ENCODE data around the gene GSK3B. TPM values are rescaled to one million over a fixed set of nuclear protein-coding genes. Genes with fewer than 3 reads are reported as not detected.

GSK3B gene
- polyA plus RNA-seq, 3 donors: 16.2 to 20.6 (median 20.5) TPM

GRCh38 chr3:119812491-119813058, 281.7 kb downstream of the GSK3B start:
- Histone ChIP-seq H2AFZ (ENCODE audit: insufficient read depth, low read depth, low read length, poor library complexity, severe bottlenecking) (no peak overlapping the region), H3K9me3 (replicated peaks in 1 of 2; ENCODE audit: control insufficient read depth in 1 of 2, insufficient read depth in 1 of 2, low read length in 2 of 2) (no peaks in the 10 kb centered on the region), H3K36me3 (replicated peaks in 1 of 2; ENCODE audit: control insufficient read depth in 1 of 2, insufficient read depth in 2 of 2, low read length in 2 of 2) (no peaks in the 10 kb centered on the region), H3K4me1 (ENCODE audit: control insufficient read depth in 1 of 2, insufficient read depth in 2 of 2, low read length in 2 of 2) (peaks cover 8 to 12% of the 10 kb centered on the region in 2 donors), H3K79me2 (ENCODE audit: insufficient read depth, low read length) (no peaks in the 10 kb centered on the region), H3K4me3 (replicated peaks in 1 of 3; ENCODE audit: low read depth in 2 of 3, low read length in 3 of 3) (no peak overlapping the region), H3K27me3 (ENCODE audit: control insufficient read depth in 2 of 2, insufficient read depth in 2 of 2, low read length in 2 of 2) (no peaks in the 10 kb centered on the region), H3K4me2 (replicated peaks; ENCODE audit: extremely low read depth, low read length, poor library complexity, severe bottlenecking) (no peak overlapping the region), H3K9ac (ENCODE audit: insufficient read depth, low read length, poor library complexity, severe bottlenecking) (no peak overlapping the region), H4K20me1 (ENCODE audit: insufficient read depth, low read length) (no peaks in the 10 kb centered on the region), H3K27ac (ENCODE audit: low read depth in 1 of 2, low read length in 2 of 2) (no peak overlapping the region)
- Mint-ChIP-seq H3K27ac (no peak overlapping the region), H3K4me3 (no peak overlapping the region), H3K36me3 (no peaks in the 10 kb centered on the region), H3K9me3 (no peaks in the 10 kb centered on the region), H3K27me3 (ENCODE audit: low read depth in 3 of 3) (peaks cover 0 to 3% (median 0%) of the 10 kb centered on the region in 3 donors), H3K4me1 (peaks cover 16% of the 10 kb centered on the region)
- DNase-seq: no peak
- intact Hi-C loops (cut with micrococcal nuclease): no loop called here
- TF ChIP-seq, protein P1, sequence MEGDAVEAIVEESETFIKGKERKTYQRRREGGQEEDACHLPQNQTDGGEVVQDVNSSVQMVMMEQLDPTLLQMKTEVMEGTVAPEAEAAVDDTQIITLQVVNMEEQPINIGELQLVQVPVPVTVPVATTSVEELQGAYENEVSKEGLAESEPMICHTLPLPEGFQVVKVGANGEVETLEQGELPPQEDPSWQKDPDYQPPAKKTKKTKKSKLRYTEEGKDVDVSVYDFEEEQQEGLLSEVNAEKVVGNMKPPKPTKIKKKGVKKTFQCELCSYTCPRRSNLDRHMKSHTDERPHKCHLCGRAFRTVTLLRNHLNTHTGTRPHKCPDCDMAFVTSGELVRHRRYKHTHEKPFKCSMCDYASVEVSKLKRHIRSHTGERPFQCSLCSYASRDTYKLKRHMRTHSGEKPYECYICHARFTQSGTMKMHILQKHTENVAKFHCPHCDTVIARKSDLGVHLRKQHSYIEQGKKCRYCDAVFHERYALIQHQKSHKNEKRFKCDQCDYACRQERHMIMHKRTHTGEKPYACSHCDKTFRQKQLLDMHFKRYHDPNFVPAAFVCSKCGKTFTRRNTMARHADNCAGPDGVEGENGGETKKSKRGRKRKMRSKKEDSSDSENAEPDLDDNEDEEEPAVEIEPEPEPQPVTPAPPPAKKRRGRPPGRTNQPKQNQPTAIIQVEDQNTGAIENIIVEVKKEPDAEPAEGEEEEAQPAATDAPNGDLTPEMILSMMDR (IDR thresholded peaks at IDR 0.05): no peak
- WGBS (ENCODE audit: insufficient coverage): 98% methylated on average over 6 of the region's 8 CpGs

DNA sequence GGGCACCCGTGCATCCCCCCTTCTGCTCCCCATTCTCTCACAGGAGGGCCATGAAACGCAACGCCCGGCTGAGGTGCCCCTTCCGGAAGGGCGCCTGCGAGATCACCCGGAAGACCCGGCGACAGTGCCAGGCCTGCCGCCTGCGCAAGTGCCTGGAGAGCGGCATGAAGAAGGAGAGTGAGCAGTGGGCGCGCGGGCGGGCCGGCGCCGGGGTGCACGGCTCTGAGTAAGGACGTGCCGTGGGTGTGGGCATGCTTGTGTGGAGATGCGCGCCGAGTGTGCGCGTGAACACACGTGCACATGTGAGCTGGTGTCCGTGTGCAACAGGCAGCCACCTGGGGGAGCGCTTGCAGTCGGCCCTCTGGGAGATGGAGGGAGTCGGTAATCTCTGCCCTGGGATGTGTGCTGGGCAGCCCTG, 284.2 kb downstream of the GSK3B start:
- TF ChIP-seq, protein P1 (IDR thresholded peaks at IDR 0.05): no peak
- H3K79me2 ChIP-seq (ENCODE audit: insufficient read depth, low read length): no peaks in the 10 kb centered on the region
- H3K9ac ChIP-seq (ENCODE audit: insufficient read depth, low read length, poor library complexity, severe bottlenecking): peak overlapping the region; percentile 66
- WGBS (ENCODE audit: insufficient coverage): under 1% methylated on average over 32 of the region's 33 CpGs
- H4K20me1 ChIP-seq (ENCODE audit: insufficient read depth, low read length): no peaks in the 10 kb centered on the region
- H3K27ac ChIP-seq (ENCODE audit: low read depth in 1 of 2, low read length in 2 of 2): peak overlapping the region in 1 of 2 donors; percentile 24
- peak overlapping the region in 3 of 7 donors; percentile 37 to 55 (median 43) for H3K27ac Mint-ChIP-seq
- peak overlapping the region; percentile 45 to 82 (median 62) for H3K4me3 ChIP-seq (replicated peaks in 1 of 3; ENCODE audit: low read depth in 2 of 3, low read length in 3 of 3)
- H3K9me3 Mint-ChIP-seq: no peaks in the 10 kb centered on the region
- H3K36me3 ChIP-seq (replicated peaks in 1 of 2; ENCODE audit: control insufficient read depth in 1 of 2, insufficient read depth in 2 of 2, low read length in 2 of 2): no peaks in the 10 kb centered on the region
- no peaks in the 10 kb centered on the region for H3K27me3 ChIP-seq (ENCODE audit: control insufficient read depth in 2 of 2, insufficient read depth in 2 of 2, low read length in 2 of 2)
- H2AFZ ChIP-seq (ENCODE audit: insufficient read depth, low read depth, low read length, poor library complexity, severe bottlenecking): peak overlapping the region; percentile 95
- H3K9me3 ChIP-seq (replicated peaks in 1 of 2; ENCODE audit: control insufficient read depth in 1 of 2, insufficient read depth in 1 of 2, low read length in 2 of 2): no peaks in the 10 kb centered on the region
- H3K4me1 Mint-ChIP-seq: peaks cover 16% of the 10 kb centered on the region
- peaks cover 8 to 12% of the 10 kb centered on the region in 2 donors for H3K4me1 ChIP-seq (ENCODE audit: control insufficient read depth in 1 of 2, insufficient read depth in 2 of 2, low read length in 2 of 2)
- H3K27me3 Mint-ChIP-seq (ENCODE audit: low read depth in 3 of 3): peaks cover 0 to 3% (median 0%) of the 10 kb centered on the region in 3 donors
- peak; percentile 6 to 29 (median 16) for DNase-seq
- peak overlapping the region; percentile 88 to 96 for H3K4me3 Mint-ChIP-seq
- no peaks in the 10 kb centered on the region for H3K36me3 Mint-ChIP-seq
- H3K4me2 ChIP-seq (replicated peaks; ENCODE audit: extremely low read depth, low read length, poor library complexity, severe bottlenecking): peak overlapping the region; percentile 88
- intact Hi-C loops (cut with micrococcal nuclease): no loop called here

Measured in CD14-positive monocyte (primary cell).